Natural killer cell treated with Interleukin-12 subunit alpha and Interleukin-12 subunit beta and Interleukin-15 and Interleukin-18, amount 100 ng/mL, for 72 hours (primary cell): ENCODE results near the gene NR2C1. TPM values are rescaled to one million over a fixed set of nuclear protein-coding genes. Genes with fewer than 3 reads are reported as not detected.

Experiments used
- ATAC-seq, 2 donors: fragments of 150-1000 bp; cut with Tn5 transposase in 1 of 2; sonication (Bioruptor Pico), chemical (Tn5 transposase) in 1 of 2; 2 replicates each; pipeline ENCODE4 v1.10.0; 2021
- DNase-seq: peaks from one replicate; pipeline ENCODE4 v3.0.0; 2022; ENCODE audit warnings: low spot score
- H3K27ac Mint-ChIP-seq, 2 donors: 1 replicate in 1 of 2; 2 replicates in 1 of 2; pipeline ENCODE4 v1.8.0; 2022; ENCODE audit warnings: mixed read lengths in 2 of 2, mild to moderate bottlenecking in 1 of 2, moderate library complexity in 1 of 2
- H3K27me3 Mint-ChIP-seq, 2 donors: 1 replicate in 1 of 2; 2 replicates in 1 of 2; pipeline ENCODE4 v1.8.0; 2022; ENCODE audit warnings: mixed read lengths in 2 of 2
- H3K36me3 Mint-ChIP-seq: one replicate; pipeline ENCODE4 v1.8.0; 2022; ENCODE audit warnings: mixed read lengths
- H3K4me1 Mint-ChIP-seq, 2 donors: 1 replicate in 1 of 2; 2 replicates in 1 of 2; pipeline ENCODE4 v1.8.0; 2022; ENCODE audit warnings: low read depth in 2 of 2, mixed read lengths in 2 of 2, mild to moderate bottlenecking in 1 of 2
- H3K4me3 Mint-ChIP-seq: one replicate; pipeline ENCODE4 v1.8.0; 2022; ENCODE audit warnings: mixed read lengths
- H3K9me3 Mint-ChIP-seq: 2 replicates; pipeline ENCODE4 v1.8.0; 2022; ENCODE audit warnings: mixed read lengths
- total RNA-seq, 2 donors: library from RNA; stranded (reverse); gene quantifications; one replicate each; pipeline ENCODE4 v1.2.3, GENCODE V29; 2022

NR2C1 gene
- total RNA-seq, 2 donors from 2014 or later = 27.0 to 52.8 TPM

DNA sequence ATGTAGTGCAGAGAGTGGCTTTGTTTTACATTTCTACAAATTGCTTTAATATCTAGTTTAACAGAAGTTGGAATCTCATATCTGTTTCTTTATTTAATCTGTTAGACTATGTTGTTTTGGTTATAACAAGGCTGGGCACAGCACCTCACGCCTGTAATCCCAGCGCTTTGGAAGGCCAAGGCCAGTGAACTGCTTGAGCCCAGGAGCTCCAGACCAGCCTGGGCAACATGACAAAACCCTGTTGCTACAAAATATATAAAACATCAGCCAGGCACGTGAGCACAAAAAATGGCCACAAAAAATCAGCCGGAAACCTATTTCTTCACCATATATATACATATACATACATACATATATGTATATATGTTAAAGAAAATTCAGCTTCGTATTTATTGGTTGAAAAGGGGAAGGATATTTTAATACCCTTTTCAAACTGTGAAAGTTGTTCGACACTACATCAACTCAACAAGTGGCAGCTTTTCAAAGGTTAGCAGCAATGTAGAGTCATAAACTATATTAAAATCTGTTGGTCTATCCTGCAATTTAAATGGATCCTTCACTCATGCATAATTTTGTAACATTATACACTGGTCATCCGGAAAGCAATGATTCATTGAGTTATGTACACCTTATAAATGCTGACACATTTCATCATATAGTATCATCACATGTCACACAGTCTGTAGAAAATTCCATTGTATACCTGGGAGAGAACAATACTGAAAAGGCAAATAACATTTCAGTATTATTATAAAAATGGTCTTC lies 7.1 kb downstream of the NR2C1 start:
- H3K4me3 Mint-ChIP-seq = no peak overlapping the region
- peaks cover 6 to 8% of the 10 kb centered on the region in 2 donors for H3K4me1 Mint-ChIP-seq

DNA sequence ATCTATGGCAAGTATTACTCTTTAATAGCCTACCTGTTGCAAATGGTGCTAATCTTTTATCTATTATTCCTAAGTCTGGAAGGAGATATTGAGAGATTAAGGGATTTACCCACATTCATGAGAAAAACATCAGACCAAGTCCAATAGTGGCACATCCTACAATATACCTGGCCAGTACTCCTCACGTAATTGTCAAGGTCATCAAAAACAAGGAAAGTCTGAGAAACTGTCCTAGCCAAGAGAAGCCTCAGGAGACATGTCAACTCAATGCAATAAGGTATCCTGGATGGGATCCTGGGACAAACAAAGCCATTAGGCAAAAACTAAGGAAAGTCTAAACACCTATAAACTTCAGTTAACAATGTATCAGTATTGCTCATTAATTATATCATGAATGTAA lies 12.5 kb downstream of the NR2C1 start:
- no peak for ATAC-seq

More for the DNA sequence above, 7.1 kb downstream of the NR2C1 start:
- H3K27ac Mint-ChIP-seq = no peak overlapping the region
- DNase-seq (no peak), ATAC-seq (no peak)
- peaks cover 23% of the 10 kb centered on the region for H3K36me3 Mint-ChIP-seq
- no peaks in the 10 kb centered on the region for H3K9me3 Mint-ChIP-seq
- H3K27me3 Mint-ChIP-seq = no peaks in the 10 kb centered on the region

DNA sequence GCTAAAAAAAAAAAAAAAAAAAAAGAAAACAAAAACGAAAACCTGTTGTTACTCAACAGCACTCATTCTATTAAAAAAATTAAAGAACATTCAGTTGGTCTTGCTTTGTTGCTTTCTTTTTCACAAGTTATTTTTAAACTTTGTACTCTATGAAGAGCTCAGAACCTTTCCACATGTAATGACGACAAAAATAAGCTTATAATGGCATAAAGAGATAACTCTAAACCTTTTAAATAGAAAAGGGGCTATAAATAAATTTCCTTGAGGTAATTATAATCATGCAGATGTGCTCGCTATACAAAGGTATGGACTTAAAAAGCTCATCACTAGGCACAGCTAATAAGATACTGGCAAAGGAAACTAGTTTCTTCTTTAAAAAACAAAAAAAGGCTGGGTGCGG lies 13.4 kb downstream of the NR2C1 start:
- Mint-ChIP-seq H3K36me3 (peaks cover 13% of the 10 kb centered on the region), H3K4me3 (no peak overlapping the region), H3K27me3 (no peaks in the 10 kb centered on the region), H3K27ac (no peak overlapping the region), H3K9me3 (no peaks in the 10 kb centered on the region), H3K4me1 (peaks cover 0 to 4% of the 10 kb centered on the region in 2 donors)
- DNase-seq (no peak), ATAC-seq (no peak)

More for the DNA sequence above, 12.5 kb downstream of the NR2C1 start:
- Mint-ChIP-seq H3K4me3 (no peak overlapping the region), H3K4me1 (peaks cover 0 to 4% of the 10 kb centered on the region in 2 donors), H3K27ac (no peak overlapping the region), H3K9me3 (no peaks in the 10 kb centered on the region), H3K36me3 (peaks cover 13% of the 10 kb centered on the region), H3K27me3 (no peaks in the 10 kb centered on the region)
- no peak for DNase-seq

GRCh38 chr12:95057424-95057823 lies 16.0 kb downstream of the NR2C1 start:
- H3K4me3 Mint-ChIP-seq = no peak overlapping the region
- H3K27me3 Mint-ChIP-seq = no peaks in the 10 kb centered on the region
- no peaks in the 10 kb centered on the region for H3K9me3 Mint-ChIP-seq
- ATAC-seq = no peak
- DNase-seq = no peak
- H3K27ac Mint-ChIP-seq = no peak overlapping the region
- H3K4me1 Mint-ChIP-seq = no peaks in the 10 kb centered on the region
- H3K36me3 Mint-ChIP-seq = peaks cover 2% of the 10 kb centered on the region

GRCh38 chr12:95055057-95055456 lies 18.4 kb downstream of the NR2C1 start:
- no peaks in the 10 kb centered on the region for H3K36me3 Mint-ChIP-seq
- H3K27me3 Mint-ChIP-seq = no peaks in the 10 kb centered on the region
- ATAC-seq (no peak), DNase-seq (no peak)
- H3K4me1 Mint-ChIP-seq = no peaks in the 10 kb centered on the region
- H3K27ac Mint-ChIP-seq = no peak overlapping the region
- no peak overlapping the region for H3K4me3 Mint-ChIP-seq
- H3K9me3 Mint-ChIP-seq = no peaks in the 10 kb centered on the region

DNA sequence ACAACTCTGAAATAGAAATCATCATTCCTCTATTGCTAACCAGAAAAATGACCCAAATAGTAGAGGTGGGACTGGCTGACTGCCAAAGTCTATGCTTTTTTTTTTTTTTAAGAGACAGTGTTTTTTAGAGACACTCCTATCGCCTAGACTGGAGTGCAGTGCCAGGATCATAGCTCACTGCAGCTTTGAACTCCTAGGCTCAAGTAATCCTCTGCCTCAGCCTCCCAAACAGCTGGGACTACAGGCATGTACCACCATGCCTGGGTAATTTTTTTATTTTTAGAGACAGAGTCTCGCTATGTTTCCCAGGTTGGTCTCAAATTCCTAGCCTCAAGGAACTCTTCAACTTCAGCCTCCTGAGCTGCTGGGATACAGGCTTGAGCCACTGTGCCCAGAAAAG lies 19.2 kb downstream of the NR2C1 start:
- no peak overlapping the region for H3K27ac Mint-ChIP-seq
- H3K27me3 Mint-ChIP-seq = no peaks in the 10 kb centered on the region
- DNase-seq (no peak), ATAC-seq (no peak)
- H3K4me1 Mint-ChIP-seq = no peaks in the 10 kb centered on the region
- no peak overlapping the region for H3K4me3 Mint-ChIP-seq
- H3K36me3 Mint-ChIP-seq = no peaks in the 10 kb centered on the region
- H3K9me3 Mint-ChIP-seq = no peaks in the 10 kb centered on the region

DNA sequence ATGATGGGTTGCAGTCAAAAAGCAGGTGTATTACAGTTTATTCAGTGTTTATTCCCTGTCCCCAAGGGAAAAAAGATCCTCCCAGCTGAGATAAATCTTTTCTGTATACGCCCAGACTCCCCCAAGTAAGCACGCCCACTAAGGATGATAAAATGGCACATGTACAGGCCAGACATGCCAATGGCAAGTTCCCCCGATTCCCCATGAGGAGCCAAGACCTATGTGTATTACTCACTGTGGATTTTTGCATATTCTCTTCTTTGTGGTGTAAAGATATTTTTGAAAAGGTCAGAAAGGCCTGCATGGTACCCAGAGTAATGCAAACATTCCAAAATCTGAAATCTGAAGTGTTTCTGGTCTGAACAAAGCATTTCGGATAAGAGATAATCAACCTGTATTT lies 22.2 kb downstream of the NR2C1 start:
- ATAC-seq (no peak), DNase-seq (no peak)
- no peak overlapping the region for H3K4me3 Mint-ChIP-seq
- H3K27me3 Mint-ChIP-seq = no peaks in the 10 kb centered on the region
- no peak overlapping the region for H3K27ac Mint-ChIP-seq
- peaks cover 7% of the 10 kb centered on the region for H3K36me3 Mint-ChIP-seq
- H3K9me3 Mint-ChIP-seq = no peaks in the 10 kb centered on the region
- no peaks in the 10 kb centered on the region for H3K4me1 Mint-ChIP-seq

- no peaks in the 10 kb centered on the region for H3K27me3 Mint-ChIP-seq
- H3K36me3 Mint-ChIP-seq = peaks cover 4% of the 10 kb centered on the region
- no peak overlapping the region for H3K4me3 Mint-ChIP-seq
- no peak for DNase-seq
- no peaks in the 10 kb centered on the region for H3K9me3 Mint-ChIP-seq
- ATAC-seq = no peak
- no peak overlapping the region for H3K27ac Mint-ChIP-seq
- peaks cover 4 to 10% of the 10 kb centered on the region in 2 donors for H3K4me1 Mint-ChIP-seq
Measured at GRCh38 chr12:95037906-95038305, 35.5 kb downstream of the NR2C1 start.

DNA sequence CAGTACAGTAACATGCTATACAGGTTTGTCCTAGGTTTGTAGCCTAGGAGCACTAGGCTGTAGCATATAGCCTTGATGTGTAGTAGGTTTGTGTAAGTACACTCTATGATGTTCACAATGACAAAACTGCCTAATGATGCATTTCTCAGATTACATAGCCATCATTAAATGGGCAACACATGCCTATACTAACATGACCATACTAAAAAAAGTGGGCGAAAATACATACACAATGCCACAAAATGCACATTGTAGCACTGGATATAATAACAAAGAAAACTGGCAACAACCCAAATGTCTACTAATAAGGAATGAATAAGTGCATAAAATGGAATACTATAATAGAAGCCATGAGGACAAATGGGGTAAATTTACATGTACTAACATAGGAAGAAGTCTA lies 38.7 kb downstream of the NR2C1 start:
- Mint-ChIP-seq H3K9me3 (no peaks in the 10 kb centered on the region), H3K4me3 (no peak overlapping the region), H3K36me3 (peaks cover 4% of the 10 kb centered on the region), H3K27me3 (no peaks in the 10 kb centered on the region), H3K4me1 (peaks cover 4 to 10% of the 10 kb centered on the region in 2 donors), H3K27ac (no peak overlapping the region)
- DNase-seq (no peak), ATAC-seq (no peak)

GRCh38 chr12:95022477-95022876 lies 50.9 kb downstream of the NR2C1 start:
- Mint-ChIP-seq H3K4me1 (no peaks in the 10 kb centered on the region), H3K4me3 (no peak overlapping the region), H3K27me3 (no peaks in the 10 kb centered on the region), H3K27ac (no peak overlapping the region), H3K9me3 (no peaks in the 10 kb centered on the region), H3K36me3 (no peaks in the 10 kb centered on the region)
- ATAC-seq = no peak
- DNase-seq = no peak

DNA sequence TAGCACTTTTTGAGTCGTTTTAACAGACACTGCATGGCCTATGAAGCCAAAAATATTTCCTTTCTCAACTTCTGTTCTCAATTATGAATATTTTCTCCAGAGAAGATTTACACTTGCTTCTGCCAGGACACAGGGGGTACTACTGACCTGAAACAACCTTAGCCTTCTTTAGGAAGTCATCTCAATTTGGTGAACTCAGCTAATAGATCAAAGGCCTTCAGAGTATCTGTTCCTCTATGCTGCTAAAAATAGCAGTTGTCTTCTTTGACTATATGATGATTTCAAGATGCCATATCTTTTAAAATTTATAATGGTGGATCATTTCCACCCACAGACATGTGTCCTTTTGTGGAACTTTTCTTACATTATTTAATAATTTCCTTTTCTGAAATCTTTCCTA lies 55.9 kb downstream of the NR2C1 start:
- ATAC-seq = no peak
- peaks cover 6% of the 10 kb centered on the region for H3K36me3 Mint-ChIP-seq
- H3K27ac Mint-ChIP-seq = no peak overlapping the region
- peaks cover 4% of the 10 kb centered on the region for H3K9me3 Mint-ChIP-seq
- peaks cover 0 to 7% of the 10 kb centered on the region in 2 donors for H3K4me1 Mint-ChIP-seq
- no peak for DNase-seq
- no peak overlapping the region for H3K4me3 Mint-ChIP-seq
- peaks cover 0 to 3% of the 10 kb centered on the region in 2 donors for H3K27me3 Mint-ChIP-seq

GRCh38 chr12:95016120-95016519 lies 57.3 kb downstream of the NR2C1 start:
- Mint-ChIP-seq H3K27ac (no peak overlapping the region), H3K4me1 (peaks cover 0 to 7% of the 10 kb centered on the region in 2 donors), H3K36me3 (peaks cover 6% of the 10 kb centered on the region), H3K27me3 (peaks cover 0 to 3% of the 10 kb centered on the region in 2 donors), H3K4me3 (no peak overlapping the region), H3K9me3 (peaks cover 4% of the 10 kb centered on the region)
- ATAC-seq (no peak), DNase-seq (no peak)

GRCh38 chr12:95014554-95014953 lies 58.9 kb downstream of the NR2C1 start:
- H3K4me3 Mint-ChIP-seq = no peak overlapping the region
- no peak for DNase-seq
- no peak overlapping the region for H3K27ac Mint-ChIP-seq
- peaks cover 0 to 7% of the 10 kb centered on the region in 2 donors for H3K4me1 Mint-ChIP-seq
- ATAC-seq = no peak
- H3K27me3 Mint-ChIP-seq = peaks cover 0 to 3% of the 10 kb centered on the region in 2 donors
- peaks cover 4% of the 10 kb centered on the region for H3K9me3 Mint-ChIP-seq
- H3K36me3 Mint-ChIP-seq = peaks cover 6% of the 10 kb centered on the region

DNA sequence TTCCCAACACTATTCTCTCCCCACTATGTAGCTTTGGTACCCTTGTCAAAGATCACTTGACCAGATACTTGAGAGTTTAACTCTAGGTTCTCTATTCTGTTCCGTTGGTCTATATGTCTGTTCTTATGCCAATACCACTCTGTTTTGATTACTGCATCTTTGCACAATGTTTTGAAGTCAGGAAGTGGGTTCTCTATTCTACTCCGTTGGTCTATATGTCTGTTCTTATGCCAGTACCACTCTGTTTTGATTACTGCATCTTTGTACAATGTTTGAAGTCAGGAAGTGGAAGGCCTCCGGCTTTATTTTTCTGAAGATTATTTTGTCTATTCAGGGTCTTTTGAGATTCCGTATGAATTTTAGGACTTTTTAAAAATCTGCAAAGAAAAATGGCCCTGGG lies 67.2 kb downstream of the NR2C1 start:
- peaks cover 13 to 21% of the 10 kb centered on the region in 2 donors for H3K4me1 Mint-ChIP-seq
- no peaks in the 10 kb centered on the region for H3K27me3 Mint-ChIP-seq
- H3K27ac Mint-ChIP-seq = peak overlapping the region in 1 of 2 donors; percentile 97
- no peak for ATAC-seq
- H3K9me3 Mint-ChIP-seq = peaks cover 8% of the 10 kb centered on the region
- H3K36me3 Mint-ChIP-seq = peaks cover 6% of the 10 kb centered on the region
- no peak for DNase-seq
- H3K4me3 Mint-ChIP-seq = no peak overlapping the region

DNA sequence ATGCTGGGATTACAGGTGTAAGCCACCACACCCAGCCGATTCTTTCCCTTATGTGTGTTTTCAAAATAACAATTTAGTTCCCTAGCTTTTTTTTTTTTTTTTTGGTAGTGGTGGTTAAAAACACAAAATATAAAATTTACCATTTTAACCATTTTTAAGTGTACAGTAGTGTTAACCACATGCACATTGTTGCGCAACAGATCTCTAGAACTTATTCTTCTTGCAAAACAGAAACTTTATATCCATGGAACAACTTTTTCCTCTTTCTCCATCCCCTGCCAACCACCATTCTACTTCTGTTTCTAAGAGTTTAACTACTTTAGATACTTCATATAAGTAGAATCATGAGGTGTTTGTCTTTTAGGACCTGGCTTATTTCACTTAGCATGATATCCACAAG lies 68.8 kb downstream of the NR2C1 start:
- Mint-ChIP-seq H3K9me3 (peaks cover 8% of the 10 kb centered on the region), H3K4me3 (peak overlapping the region; percentile 79), H3K27ac (peak overlapping the region; percentile 31 to 97), H3K4me1 (peaks cover 20 to 27% of the 10 kb centered on the region in 2 donors), H3K36me3 (peaks cover 6% of the 10 kb centered on the region), H3K27me3 (no peaks in the 10 kb centered on the region)
- DNase-seq = no peak
- no peak for ATAC-seq
